ENCODE data around the gene ZNF865. TPM values are rescaled to one million over a fixed set of nuclear protein-coding genes. Genes with fewer than 3 reads are reported as not detected.

The ZNF865 gene
- total RNA-seq, 2 experiments from 2014 or later: 14.2 TPM

DNA sequence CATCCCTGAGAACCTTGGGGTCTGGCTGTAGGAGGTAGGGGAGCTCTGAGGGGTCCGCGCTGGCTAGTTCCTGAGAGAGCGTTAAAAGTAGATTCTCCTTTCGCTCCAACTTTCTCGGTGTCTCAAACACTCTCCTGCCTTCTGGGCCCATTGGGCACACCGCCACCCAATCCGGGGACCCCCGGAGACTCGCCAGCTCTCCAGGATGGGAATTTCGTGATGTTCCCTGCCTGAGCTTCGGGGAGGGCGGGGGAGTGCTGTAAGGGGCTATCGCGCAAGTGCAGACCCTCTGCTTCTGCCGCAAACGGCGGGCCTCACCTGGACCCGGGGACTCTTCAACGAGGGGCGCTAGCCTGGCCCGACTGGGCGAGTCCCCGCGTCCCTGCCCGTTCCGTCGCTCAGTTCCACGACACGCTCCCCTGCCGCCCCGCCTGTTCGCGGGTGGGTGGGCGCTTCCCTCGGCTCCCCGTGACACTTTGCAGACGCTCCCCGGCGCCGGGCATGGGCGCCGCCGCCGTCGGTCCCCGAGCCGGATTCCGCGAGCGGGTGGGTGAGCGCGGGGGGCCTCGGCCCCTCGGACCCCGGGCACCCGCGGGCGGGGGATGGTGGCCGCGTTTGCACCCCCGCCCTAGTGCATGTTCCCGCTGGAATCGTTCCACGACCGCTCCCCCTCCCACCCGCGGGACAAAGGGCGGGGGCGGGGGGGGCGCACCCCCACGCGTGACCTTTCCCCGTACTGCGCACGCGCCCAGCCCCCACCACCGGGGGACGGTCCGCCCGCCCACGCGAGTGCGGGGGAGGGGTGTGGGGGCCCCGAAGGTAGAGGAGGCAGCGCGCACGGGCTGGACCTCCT is 42.5 kb downstream of the ZNF865 start, which contains the start of gene CCDC106:
Gene CCDC106 (plus strand): TSS at position 481 of the 853 bp plus-strand sequence. CDS start 835 bp downstream, outside the sequence.
- CTCF ChIA-PET: interaction anchor here (0.6 to 2.1 kb wide), 9 partner anchors 8 to 786 kb away, joined by 3 to 12 read pairs (median 4); no protein-coding TSS in a partner anchor
- POLR2A ChIA-PET: interaction anchor here (0.6 kb wide), 1 partner anchor 490 kb away, joined by 3 read pairs; no protein-coding TSS in a partner anchor
- Mint-ChIP-seq H3K27me3 (no peaks in the 10 kb centered on the region), H3K4me3 (peak within 1 kb of the TSS; percentile 75), H3K9me3 (no peaks in the 10 kb centered on the region), H3K36me3 (ENCODE audit: low read depth) (peaks cover 23% of the 10 kb centered on the region), H3K4me1 (peaks cover 51% of the 10 kb centered on the region), H3K27ac (peak within 1 kb of the TSS; percentile 77)
- peak; percentile 42 for DNase-seq

DNA sequence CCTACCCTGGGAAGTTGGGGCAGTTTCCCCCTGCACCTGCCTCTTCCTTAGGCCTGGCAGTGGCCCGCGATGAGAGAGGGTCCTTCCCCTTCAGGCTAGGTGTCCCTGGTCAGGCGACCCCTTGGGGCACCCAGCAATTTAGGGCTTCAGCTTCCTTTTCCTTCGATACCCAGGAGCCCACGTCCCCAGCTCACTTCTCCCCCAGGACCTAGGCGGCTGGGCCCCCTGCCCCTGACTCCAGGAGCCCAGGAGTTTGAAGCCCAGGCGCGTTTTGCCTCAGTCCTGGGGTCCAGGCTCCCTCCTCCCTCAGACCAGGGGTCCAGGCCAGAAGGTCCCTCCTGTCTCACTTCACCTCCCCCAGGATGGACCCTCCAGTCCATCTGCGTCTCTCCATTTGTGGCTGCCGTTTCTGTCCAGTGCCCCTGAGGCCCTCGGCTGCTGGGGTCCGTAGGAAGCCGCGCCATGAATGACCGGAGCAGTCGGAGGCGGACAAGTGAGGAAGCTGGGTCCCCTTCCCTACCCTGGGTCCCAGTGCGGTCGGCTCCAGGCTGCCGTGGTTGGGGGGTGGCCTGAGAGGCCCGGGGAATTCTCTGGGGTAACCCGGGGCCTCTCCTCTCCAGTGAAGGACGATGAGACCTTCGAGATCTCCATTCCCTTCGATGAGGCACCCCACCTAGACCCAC is 43.3 kb downstream of the ZNF865 start:
- Mint-ChIP-seq H3K9me3 (no peaks in the 10 kb centered on the region), H3K36me3 (ENCODE audit: low read depth) (peaks cover 18% of the 10 kb centered on the region), H3K27ac (peak overlapping the region; percentile 62), H3K27me3 (no peaks in the 10 kb centered on the region), H3K4me3 (peak overlapping the region; percentile 71), H3K4me1 (peaks cover 46% of the 10 kb centered on the region)
- CTCF ChIA-PET: interaction anchor here (0.7 to 2.1 kb wide), 2 partner anchors 9 to 23 kb away, joined by 4 to 6 read pairs; no protein-coding TSS in a partner anchor
- POLR2A ChIA-PET: no interaction called here
- DNase-seq: no peak

DNA sequence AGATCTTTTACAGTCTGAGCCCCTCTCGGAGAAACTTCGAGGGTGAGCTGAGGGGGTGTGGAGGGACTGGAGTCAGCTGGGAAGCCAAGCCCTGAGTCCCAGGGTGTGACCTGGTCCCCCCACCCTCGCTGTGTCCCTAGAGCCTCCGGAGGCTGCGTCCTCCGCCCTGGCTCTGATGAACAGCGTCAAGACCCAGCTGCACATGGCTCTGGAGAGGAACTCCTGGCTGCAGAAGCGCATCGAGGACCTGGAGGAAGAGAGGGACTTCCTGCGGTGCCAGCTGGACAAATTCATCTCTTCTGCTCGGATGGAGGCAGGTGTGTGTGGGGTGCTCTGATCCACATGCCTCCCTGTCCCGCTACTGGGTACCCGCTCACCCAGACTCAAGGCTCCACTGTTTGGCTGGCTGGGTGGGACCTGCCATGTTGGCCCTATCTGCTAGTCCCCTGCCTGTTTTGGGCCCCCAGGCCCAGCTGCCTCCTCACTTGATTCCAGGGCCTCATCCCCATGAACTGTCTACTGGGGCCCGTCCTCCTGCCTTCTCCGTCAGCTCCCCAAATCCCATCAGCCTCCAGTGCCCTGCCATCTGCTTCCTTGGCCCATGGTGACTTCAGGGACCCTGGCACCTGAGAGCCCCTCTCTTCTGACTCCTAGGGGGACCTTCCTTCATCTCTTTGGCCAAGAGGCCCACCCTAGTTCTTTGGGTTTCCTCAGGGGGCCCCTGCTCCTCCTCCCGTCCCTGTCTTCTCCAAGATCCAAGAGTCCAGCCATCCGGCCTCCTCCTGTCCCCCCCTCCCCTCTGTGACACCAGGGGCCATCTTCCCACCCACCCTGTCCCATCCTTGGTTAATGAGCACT is 44.0 kb downstream of the ZNF865 start:
- peaks cover 18% of the 10 kb centered on the region for H3K36me3 Mint-ChIP-seq (ENCODE audit: low read depth)
- no peak for DNase-seq
- peak overlapping the region; percentile 64 for H3K4me3 Mint-ChIP-seq
- POLR2A ChIA-PET: no interaction called here
- CTCF ChIA-PET: interaction anchor here (0.7 to 2.1 kb wide), 3 partner anchors 10 to 24 kb away, joined by 4 to 6 read pairs (median 4); no protein-coding TSS in a partner anchor
- no peaks in the 10 kb centered on the region for H3K27me3 Mint-ChIP-seq
- peaks cover 40% of the 10 kb centered on the region for H3K4me1 Mint-ChIP-seq
- no peaks in the 10 kb centered on the region for H3K9me3 Mint-ChIP-seq
- peak overlapping the region; percentile 82 for H3K27ac Mint-ChIP-seq

DNA sequence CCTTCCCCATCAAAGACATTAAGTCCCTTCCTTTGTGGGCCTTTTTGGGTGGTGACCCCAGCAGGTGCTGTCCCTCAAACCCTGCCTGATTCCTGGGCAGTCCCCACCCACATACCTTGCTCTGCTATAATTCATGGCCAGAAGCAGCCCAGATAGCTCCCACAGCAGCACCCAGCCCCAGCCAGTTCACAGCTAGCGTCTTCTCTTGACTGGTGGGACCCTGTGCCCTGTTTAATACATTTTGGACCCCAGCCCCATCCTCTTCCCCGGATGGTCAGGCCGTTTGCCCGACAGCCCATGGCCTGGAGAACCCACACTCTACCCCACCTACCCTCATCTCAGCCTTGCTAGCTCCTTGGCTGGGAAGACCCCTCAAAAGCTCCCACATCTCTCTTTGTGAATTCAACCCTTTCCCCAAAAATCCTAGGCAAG is 44.7 kb downstream of the ZNF865 start:
- Mint-ChIP-seq H3K27me3 (no peaks in the 10 kb centered on the region), H3K27ac (no peak overlapping the region), H3K4me1 (peaks cover 38% of the 10 kb centered on the region), H3K4me3 (peak overlapping the region; percentile 27), H3K9me3 (no peaks in the 10 kb centered on the region), H3K36me3 (ENCODE audit: low read depth) (peaks cover 18% of the 10 kb centered on the region)
- POLR2A ChIA-PET: no interaction called here
- CTCF ChIA-PET: interaction anchor here (1.4 to 2.1 kb wide), 2 partner anchors 10 to 13 kb away, joined by 4 to 6 read pairs; no protein-coding TSS in a partner anchor
- DNase-seq: no peak

GRCh38 chr19:55650602-55651230 is 45.3 kb downstream of the ZNF865 start:
- Mint-ChIP-seq H3K36me3 (ENCODE audit: low read depth) (peaks cover 18% of the 10 kb centered on the region), H3K4me1 (peaks cover 33% of the 10 kb centered on the region), H3K27me3 (no peaks in the 10 kb centered on the region), H3K27ac (no peak overlapping the region), H3K4me3 (peak overlapping the region; percentile 22), H3K9me3 (no peaks in the 10 kb centered on the region)
- DNase-seq: no peak
- ChIA-PET POLR2A (no interaction called here), CTCF (interaction anchor here (1.4 kb wide), 1 partner anchor 14 kb away, joined by 4 read pairs; no protein-coding TSS in a partner anchor)

- no peaks in the 10 kb centered on the region for H3K27me3 Mint-ChIP-seq
- H3K27ac Mint-ChIP-seq: no peak overlapping the region
- no peak for DNase-seq
- H3K9me3 Mint-ChIP-seq: no peaks in the 10 kb centered on the region
- POLR2A ChIA-PET: no interaction called here
- peak overlapping the region; percentile 22 for H3K4me3 Mint-ChIP-seq
- H3K4me1 Mint-ChIP-seq: peaks cover 38% of the 10 kb centered on the region
- H3K36me3 Mint-ChIP-seq (ENCODE audit: low read depth): peaks cover 23% of the 10 kb centered on the region
- CTCF ChIA-PET: no interaction called here
Measured at GRCh38 chr19:55651236-55651635, 45.8 kb downstream of the ZNF865 start.

- no peak for DNase-seq
- CTCF ChIA-PET: interaction anchor here (0.6 to 3.4 kb wide), 18 partner anchors 8 to 563 kb away, joined by 3 to 36 read pairs (median 4); partner anchors contain the start of genes ZNF580 and ZNF784
- H3K36me3 Mint-ChIP-seq (ENCODE audit: low read depth): peaks cover 18% of the 10 kb centered on the region
- POLR2A ChIA-PET: interaction anchor here (0.6 kb wide), 1 partner anchor 1451 kb away, joined by 3 read pairs; no protein-coding TSS in a partner anchor
- H3K27me3 Mint-ChIP-seq: no peaks in the 10 kb centered on the region
- H3K4me1 Mint-ChIP-seq: peaks cover 43% of the 10 kb centered on the region
- H3K9me3 Mint-ChIP-seq: no peaks in the 10 kb centered on the region
- no peak overlapping the region for H3K27ac Mint-ChIP-seq
- peak overlapping the region; percentile 12 for H3K4me3 Mint-ChIP-seq
Measured at GRCh38 chr19:55652311-55653128, 47.1 kb downstream of the ZNF865 start.

GRCh38 chr19:55653651-55654322 is 48.3 kb downstream of the ZNF865 start:
- peaks cover 18% of the 10 kb centered on the region for H3K36me3 Mint-ChIP-seq (ENCODE audit: low read depth)
- no peaks in the 10 kb centered on the region for H3K27me3 Mint-ChIP-seq
- peak overlapping the region; percentile 99 for H3K27ac Mint-ChIP-seq
- no peaks in the 10 kb centered on the region for H3K9me3 Mint-ChIP-seq
- peak overlapping the region; percentile 88 for H3K4me3 Mint-ChIP-seq
- H3K4me1 Mint-ChIP-seq: peaks cover 45% of the 10 kb centered on the region
- CTCF ChIA-PET: interaction anchor here (0.6 to 3.4 kb wide), 42 partner anchors 9 to 564 kb away, joined by 3 to 36 read pairs (median 5); partner anchors contain the start of genes FIZ1, TMEM238, ZNF580 and ZNF581
- DNase-seq: peak; percentile 99
- POLR2A ChIA-PET: interaction anchor here (0.7 to 1.1 kb wide), 3 partner anchors 18 to 1781 kb away, joined by 3 to 4 read pairs (median 3); no protein-coding TSS in a partner anchor

DNA sequence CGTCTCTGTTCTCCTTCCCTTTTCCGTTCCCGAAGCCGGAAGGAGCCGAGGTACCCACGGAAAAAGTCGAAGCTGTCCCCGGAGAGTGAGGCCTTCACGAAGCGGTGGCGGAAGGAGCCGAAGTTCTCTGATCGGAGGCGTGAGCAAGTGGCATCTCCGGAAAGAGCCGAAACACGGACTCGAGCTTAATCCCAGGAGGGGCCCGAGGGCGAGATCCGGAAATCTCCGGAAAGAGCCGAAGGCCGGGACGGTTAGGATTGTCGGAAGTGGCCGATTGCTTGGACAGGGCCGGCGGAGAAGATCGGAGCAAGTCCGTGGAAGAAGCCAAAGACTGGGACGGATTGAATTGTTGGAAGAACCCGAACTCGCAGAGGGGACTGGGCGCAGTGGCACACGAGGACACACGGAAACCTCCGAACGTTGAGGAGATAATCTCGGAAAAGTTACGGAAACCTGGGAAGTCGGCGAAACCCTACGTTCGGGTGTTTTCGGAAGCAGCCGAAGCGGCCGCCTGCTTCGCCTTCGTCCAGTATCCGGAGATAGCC is 48.9 kb downstream of the ZNF865 start:
- ChIA-PET CTCF (interaction anchor here (0.6 to 3.4 kb wide), 26 partner anchors 9 to 494 kb away, joined by 3 to 36 read pairs (median 5); partner anchors contain the start of genes FIZ1, ZNF580, ZNF581 and ZNF784), POLR2A (interaction anchor here (0.7 to 1.1 kb wide), 3 partner anchors 18 to 1781 kb away, joined by 3 to 4 read pairs (median 3); no protein-coding TSS in a partner anchor)
- Mint-ChIP-seq H3K27ac (peak overlapping the region; percentile 99), H3K4me1 (peaks cover 45% of the 10 kb centered on the region), H3K9me3 (no peaks in the 10 kb centered on the region), H3K27me3 (no peaks in the 10 kb centered on the region), H3K36me3 (ENCODE audit: low read depth) (peaks cover 19% of the 10 kb centered on the region), H3K4me3 (peak overlapping the region; percentile 88)
- peak; percentile 100 for DNase-seq

All from activated CD4-positive, alpha-beta T cell treated with anti-CD3 and anti-CD28 coated beads, Interleukin-2, amount 10 ng/mL, durations not matched to agents 7 days and 5 days (primary cell).